Measurements from ENCODE around the gene CERS6. TPM values are rescaled to one million over a fixed set of nuclear protein-coding genes. Genes with fewer than 3 reads are reported as not detected.

Gene CERS6
- total and polyA plus RNA-seq, 8 donors: 3.2 to 18.0 (median 7.6) TPM

DNA sequence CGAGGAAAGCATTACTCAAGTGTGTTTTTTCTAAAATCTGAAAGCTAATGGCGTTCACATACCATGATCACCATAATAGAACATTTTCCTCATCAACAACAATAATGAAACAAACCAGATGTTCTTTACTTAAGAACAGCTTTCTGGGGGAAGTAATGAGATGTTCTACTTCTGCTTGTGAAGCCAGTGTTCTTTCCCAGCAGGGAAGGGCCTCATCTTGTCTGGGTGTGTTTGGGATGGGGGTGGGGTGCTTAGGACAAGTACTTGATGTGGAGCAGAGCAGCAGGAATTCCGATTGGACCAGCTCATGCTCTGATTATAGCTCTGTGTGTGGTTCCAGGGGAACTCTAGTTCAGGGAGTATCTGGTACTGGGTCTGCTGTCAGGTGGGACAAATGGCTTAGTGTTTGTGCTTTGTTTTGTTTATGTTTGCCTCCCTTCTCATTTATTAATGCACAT is 183.4 kb downstream of the CERS6 start:
- peak in 2 of 6 donors; percentile 13 to 31 for DNase-seq
- H3K27ac ChIP-seq: no peak overlapping the region
- no peaks in the 10 kb centered on the region for H3K27me3 ChIP-seq
- H3K36me3 ChIP-seq: no peaks in the 10 kb centered on the region
- no peak for FAIRE-seq
- H3K9me3 ChIP-seq: no peaks in the 10 kb centered on the region
- H3K4me1 ChIP-seq: no peaks in the 10 kb centered on the region
- ATAC-seq: peak in 2 of 4 donors; percentile 63 to 74
- intact Hi-C loops (cut with DNase I): no loop called here
- no peak overlapping the region for H3K4me3 ChIP-seq
- TF ChIP-seq, protein P1, sequence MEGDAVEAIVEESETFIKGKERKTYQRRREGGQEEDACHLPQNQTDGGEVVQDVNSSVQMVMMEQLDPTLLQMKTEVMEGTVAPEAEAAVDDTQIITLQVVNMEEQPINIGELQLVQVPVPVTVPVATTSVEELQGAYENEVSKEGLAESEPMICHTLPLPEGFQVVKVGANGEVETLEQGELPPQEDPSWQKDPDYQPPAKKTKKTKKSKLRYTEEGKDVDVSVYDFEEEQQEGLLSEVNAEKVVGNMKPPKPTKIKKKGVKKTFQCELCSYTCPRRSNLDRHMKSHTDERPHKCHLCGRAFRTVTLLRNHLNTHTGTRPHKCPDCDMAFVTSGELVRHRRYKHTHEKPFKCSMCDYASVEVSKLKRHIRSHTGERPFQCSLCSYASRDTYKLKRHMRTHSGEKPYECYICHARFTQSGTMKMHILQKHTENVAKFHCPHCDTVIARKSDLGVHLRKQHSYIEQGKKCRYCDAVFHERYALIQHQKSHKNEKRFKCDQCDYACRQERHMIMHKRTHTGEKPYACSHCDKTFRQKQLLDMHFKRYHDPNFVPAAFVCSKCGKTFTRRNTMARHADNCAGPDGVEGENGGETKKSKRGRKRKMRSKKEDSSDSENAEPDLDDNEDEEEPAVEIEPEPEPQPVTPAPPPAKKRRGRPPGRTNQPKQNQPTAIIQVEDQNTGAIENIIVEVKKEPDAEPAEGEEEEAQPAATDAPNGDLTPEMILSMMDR (IDR thresholded peaks at IDR 0.05): no peak
- WGBS, 2 donors: 76 to 82% methylated on average over 3 of the region's 3 CpGs

DNA sequence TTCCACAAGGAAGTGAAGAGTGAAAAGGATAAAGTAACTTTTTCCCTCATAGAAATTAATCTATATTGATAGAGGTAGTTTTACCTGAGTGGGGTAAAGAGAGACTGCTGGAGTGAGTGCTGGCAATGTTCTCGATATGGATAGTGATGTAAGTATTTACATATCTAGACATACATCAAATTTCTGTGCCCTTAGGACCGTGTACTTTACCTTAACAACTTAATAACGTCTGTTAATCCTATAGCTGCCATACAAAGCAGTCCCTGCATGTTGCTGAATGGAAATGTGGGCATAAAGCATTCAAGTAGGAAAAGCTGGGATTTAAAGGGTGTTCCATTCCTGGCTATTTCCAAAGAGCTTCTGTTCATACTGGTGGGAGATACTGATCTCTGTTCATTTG is 184.0 kb downstream of the CERS6 start:
- intact Hi-C loops (cut with DNase I): no loop called here
- no peak overlapping the region for H3K27ac ChIP-seq
- 80 to 84% methylated on average over 3 of the region's 3 CpGs for whole genome bisulfite sequencing, 2 donors
- H3K27me3 ChIP-seq: no peaks in the 10 kb centered on the region
- no peak for FAIRE-seq
- no peaks in the 10 kb centered on the region for H3K9me3 ChIP-seq
- DNase-seq: no peak
- TF ChIP-seq, protein P1 (IDR thresholded peaks at IDR 0.05): no peak
- H3K36me3 ChIP-seq: no peaks in the 10 kb centered on the region
- no peaks in the 10 kb centered on the region for H3K4me1 ChIP-seq
- H3K4me3 ChIP-seq: no peak overlapping the region
- ATAC-seq: no peak

DNA sequence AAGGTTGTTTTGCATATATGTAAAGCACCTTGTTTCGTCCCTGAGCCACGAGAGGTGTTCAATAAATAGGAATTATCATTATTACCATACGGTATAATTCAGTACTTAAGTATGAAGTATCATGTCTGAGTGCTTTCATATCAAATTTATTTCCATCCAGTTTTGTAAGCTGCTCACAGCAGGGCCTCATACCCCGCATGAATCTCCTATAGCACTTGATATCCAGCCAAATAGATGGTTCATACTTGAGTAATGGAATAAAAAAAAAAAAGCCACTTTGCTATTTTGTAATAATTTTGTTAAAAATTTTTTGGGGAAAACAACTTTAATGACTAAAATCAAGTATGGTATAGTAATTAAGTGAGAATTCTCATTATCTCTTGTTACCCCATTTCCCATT is 185.6 kb downstream of the CERS6 start:
- no peaks in the 10 kb centered on the region for H3K36me3 ChIP-seq
- no peak for ATAC-seq
- TF ChIP-seq, protein P1 (IDR thresholded peaks at IDR 0.05): no peak
- no peaks in the 10 kb centered on the region for H3K9me3 ChIP-seq
- no peak for DNase-seq
- no peak overlapping the region for H3K4me3 ChIP-seq
- H3K4me1 ChIP-seq: no peaks in the 10 kb centered on the region
- 94 to 96% methylated on average over 4 of the region's 4 CpGs for WGBS, 2 donors
- H3K27me3 ChIP-seq: no peaks in the 10 kb centered on the region
- H3K27ac ChIP-seq: no peak overlapping the region
- no peak for FAIRE-seq
- intact Hi-C loops (cut with DNase I): no loop called here

DNA sequence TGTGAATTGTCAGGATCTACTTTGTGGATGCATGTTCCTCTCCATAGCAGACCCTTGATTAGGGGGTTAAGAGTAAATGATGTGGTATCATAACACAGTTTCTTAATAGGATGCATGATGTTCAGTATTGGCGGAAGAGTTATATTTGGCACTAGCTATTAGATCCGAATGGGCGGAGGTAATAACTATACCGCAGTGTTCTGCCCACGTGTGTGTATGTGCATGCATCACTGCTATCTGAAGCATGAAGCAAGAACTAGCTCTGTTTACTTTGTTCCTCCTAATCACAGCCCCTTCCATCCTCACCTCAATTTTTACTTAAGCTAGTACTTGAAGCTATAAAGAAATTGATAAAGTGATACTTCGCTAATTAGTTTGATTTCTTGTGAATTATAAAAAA is 186.8 kb downstream of the CERS6 start:
- TF ChIP-seq, protein P1 (IDR thresholded peaks at IDR 0.05): no peak
- no peak overlapping the region for H3K4me3 ChIP-seq
- H3K36me3 ChIP-seq: no peaks in the 10 kb centered on the region
- H3K27ac ChIP-seq: no peak overlapping the region
- ATAC-seq: no peak
- no peaks in the 10 kb centered on the region for H3K4me1 ChIP-seq
- intact Hi-C loops (cut with DNase I): no loop called here
- 85 to 92% methylated on average over 6 of the region's 6 CpGs for WGBS, 2 donors
- no peaks in the 10 kb centered on the region for H3K9me3 ChIP-seq
- FAIRE-seq: no peak
- no peaks in the 10 kb centered on the region for H3K27me3 ChIP-seq
- no peak for DNase-seq

DNA sequence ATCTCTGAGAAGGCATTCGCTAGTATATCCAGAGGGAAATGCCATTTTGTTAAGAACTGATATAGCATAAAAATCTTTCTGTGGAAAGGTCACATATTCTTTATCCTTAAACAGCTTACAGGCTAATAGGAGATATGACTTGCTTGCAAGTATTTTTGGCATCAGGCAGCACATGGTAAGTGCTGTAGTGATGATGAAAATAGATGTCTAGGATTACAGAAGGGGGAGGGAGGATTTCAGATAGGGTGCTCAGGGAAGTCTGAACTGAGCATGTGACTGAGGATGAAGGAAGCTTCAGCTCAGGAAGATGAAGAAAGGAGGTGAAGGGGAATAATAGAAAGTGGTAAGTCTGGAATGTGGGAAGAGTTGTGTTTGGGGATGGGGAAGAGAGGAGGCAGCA is 187.9 kb downstream of the CERS6 start:
- intact Hi-C loops (cut with DNase I): no loop called here
- DNase-seq: no peak
- H3K4me1 ChIP-seq: peaks cover 0 to under 1% (median 0%) of the 10 kb centered on the region in 3 donors
- WGBS, 2 donors: 96 to 98% methylated on average over 1 of the region's 1 CpG
- FAIRE-seq: no peak
- H3K9me3 ChIP-seq: no peaks in the 10 kb centered on the region
- H3K27ac ChIP-seq: no peak overlapping the region
- H3K27me3 ChIP-seq: no peaks in the 10 kb centered on the region
- TF ChIP-seq, protein P1 (IDR thresholded peaks at IDR 0.05): no peak
- no peaks in the 10 kb centered on the region for H3K36me3 ChIP-seq
- ATAC-seq: no peak
- H3K4me3 ChIP-seq: no peak overlapping the region
